ENCODE results near the gene OTOS.

Gene OTOS

DNA sequence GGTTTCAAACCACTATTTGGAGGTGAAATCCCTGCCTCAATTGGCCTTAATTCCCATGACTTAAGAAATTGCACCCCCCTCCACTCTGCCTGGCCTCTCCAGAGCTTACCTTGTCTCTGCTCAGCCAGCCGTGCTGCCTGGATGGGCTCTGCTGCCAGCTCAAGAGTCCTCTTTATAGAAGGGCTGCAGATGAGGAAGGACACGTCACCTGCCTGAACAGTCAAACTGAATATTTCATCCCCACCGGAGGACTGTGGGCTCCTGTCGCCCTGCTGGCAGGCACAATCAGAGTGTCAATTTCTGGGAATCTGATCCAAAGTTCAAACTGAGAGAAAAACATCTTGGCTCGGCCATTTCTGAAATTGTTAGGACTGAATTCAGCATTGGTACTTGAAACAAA lies at the start of gene OTOS:
OTOS (minus strand) TSS at position 148 of the 400 bp plus-strand sequence. CDS start 332 bp downstream, outside the sequence.
- DNase-seq (ENCODE audit: low spot score): no peak
- Histone ChIP-seq H3K4me3 (no peak within 1 kb of the TSS), H3K27ac (no peak within 1 kb of the TSS)
- TF ChIP-seq, protein P1, sequence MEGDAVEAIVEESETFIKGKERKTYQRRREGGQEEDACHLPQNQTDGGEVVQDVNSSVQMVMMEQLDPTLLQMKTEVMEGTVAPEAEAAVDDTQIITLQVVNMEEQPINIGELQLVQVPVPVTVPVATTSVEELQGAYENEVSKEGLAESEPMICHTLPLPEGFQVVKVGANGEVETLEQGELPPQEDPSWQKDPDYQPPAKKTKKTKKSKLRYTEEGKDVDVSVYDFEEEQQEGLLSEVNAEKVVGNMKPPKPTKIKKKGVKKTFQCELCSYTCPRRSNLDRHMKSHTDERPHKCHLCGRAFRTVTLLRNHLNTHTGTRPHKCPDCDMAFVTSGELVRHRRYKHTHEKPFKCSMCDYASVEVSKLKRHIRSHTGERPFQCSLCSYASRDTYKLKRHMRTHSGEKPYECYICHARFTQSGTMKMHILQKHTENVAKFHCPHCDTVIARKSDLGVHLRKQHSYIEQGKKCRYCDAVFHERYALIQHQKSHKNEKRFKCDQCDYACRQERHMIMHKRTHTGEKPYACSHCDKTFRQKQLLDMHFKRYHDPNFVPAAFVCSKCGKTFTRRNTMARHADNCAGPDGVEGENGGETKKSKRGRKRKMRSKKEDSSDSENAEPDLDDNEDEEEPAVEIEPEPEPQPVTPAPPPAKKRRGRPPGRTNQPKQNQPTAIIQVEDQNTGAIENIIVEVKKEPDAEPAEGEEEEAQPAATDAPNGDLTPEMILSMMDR (IDR thresholded peaks at IDR 0.05): no peak

DNA sequence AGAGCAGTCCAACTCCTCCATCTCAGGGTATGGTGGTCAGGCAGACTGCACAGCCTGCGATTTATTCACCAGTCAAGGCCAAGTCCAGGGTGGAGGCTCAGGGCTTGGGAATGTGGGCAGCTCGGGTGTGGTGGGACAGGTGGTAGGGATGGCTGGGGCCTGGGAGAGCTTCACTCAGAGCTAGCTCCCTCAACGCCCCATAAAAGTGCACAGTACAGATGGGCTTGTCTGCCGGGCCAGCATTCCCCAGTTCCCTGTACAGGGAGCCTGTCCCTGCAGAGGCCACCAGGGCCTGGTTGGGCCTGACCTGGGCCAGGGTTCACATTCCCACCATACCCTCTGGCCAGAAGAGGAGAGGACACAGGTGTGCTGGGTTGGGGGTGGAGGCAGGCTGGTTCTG lies 49.2 kb upstream of the OTOS start:
- TF ChIP-seq, protein P1 (IDR thresholded peaks at IDR 0.05): no peak
- H3K27ac ChIP-seq: no peak overlapping the region
- no peak for DNase-seq (ENCODE audit: low spot score)
- no peak overlapping the region for H3K4me3 ChIP-seq

DNA sequence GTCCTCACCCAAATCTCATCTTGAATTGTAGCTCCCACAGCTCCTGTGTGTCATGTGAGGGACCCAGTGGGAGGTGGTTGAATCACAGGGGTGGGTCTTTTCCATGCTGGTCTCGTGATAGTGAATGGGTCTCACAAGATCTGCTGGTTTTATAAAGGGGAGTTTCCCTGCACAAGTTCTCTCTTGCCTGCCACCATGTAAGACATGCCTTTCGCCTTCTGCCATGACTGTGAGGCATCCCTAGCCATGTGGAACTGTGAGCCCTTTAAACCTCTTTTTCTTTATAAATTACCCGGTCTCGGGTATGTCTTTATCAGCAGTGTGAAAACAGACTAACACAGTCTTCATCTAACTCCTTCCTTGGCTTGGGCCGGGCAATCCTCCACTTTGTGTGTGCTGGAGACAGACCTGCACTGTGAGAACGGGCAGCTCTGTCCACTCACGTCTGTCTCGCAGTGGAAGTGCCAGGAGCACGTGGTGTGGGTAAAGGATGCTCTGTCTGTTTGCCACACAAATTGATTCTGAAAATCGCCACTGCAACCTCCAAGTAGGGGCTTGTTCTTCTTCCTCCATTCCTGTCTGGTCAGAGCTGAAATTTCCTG lies 47.6 kb upstream of the OTOS start:
- TF ChIP-seq, protein P1 (IDR thresholded peaks at IDR 0.05): no peak
- no peak for DNase-seq (ENCODE audit: low spot score)
- Histone ChIP-seq H3K27ac (no peak overlapping the region), H3K4me3 (no peak overlapping the region)

DNA sequence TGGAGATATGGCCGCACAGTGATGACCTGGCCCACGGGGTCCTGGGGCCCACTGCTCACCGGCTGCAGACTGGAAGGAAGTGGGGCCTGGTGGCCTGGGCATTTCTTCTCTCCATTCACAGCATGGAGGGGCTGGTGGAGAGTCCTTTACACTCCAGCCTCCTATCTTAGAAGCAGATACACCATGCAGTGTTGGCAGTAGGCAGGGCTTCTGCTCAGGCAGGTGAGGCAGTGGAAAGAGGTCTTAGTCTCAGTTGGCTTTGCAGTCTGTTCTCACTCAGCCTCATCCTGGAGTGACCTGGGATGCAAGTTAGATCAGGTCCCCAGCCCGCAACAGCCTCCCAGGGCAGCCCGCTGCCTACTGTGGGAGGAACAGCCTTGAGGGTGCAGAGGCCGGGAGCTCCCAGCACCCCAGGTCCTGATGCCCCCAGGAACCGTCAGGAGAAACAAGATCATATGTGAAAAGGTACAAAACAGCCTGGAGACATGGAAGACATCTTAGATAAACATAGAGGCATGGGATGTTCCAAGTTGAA lies 45.8 kb upstream of the OTOS start:
- Histone ChIP-seq H3K27ac (no peak overlapping the region), H3K4me3 (no peak overlapping the region)
- DNase-seq (ENCODE audit: low spot score): no peak
- TF ChIP-seq, protein P1 (IDR thresholded peaks at IDR 0.05): no peak

DNA sequence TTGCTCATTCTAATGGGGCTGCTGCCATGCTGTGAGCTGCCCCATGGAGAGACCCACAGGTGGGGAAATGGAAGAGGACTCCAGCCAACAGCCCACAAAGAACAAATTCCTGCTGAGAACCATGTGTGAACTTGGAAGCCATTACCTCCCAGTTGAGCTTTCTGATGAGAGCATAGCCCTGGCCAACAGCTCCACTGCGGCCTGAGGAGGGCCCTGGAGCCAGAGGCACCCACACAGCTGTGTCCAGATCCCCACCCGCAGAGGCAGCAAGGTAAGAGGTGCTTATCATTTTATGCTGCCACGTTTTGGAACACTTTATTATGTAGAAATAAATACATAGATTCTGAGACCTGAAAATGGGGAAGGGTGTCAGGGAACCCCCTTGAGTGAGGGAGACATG lies 44.2 kb upstream of the OTOS start:
- DNase-seq (ENCODE audit: low spot score): no peak
- Histone ChIP-seq H3K27ac (no peak overlapping the region), H3K4me3 (no peak overlapping the region)
- TF ChIP-seq, protein P1 (IDR thresholded peaks at IDR 0.05): no peak

DNA sequence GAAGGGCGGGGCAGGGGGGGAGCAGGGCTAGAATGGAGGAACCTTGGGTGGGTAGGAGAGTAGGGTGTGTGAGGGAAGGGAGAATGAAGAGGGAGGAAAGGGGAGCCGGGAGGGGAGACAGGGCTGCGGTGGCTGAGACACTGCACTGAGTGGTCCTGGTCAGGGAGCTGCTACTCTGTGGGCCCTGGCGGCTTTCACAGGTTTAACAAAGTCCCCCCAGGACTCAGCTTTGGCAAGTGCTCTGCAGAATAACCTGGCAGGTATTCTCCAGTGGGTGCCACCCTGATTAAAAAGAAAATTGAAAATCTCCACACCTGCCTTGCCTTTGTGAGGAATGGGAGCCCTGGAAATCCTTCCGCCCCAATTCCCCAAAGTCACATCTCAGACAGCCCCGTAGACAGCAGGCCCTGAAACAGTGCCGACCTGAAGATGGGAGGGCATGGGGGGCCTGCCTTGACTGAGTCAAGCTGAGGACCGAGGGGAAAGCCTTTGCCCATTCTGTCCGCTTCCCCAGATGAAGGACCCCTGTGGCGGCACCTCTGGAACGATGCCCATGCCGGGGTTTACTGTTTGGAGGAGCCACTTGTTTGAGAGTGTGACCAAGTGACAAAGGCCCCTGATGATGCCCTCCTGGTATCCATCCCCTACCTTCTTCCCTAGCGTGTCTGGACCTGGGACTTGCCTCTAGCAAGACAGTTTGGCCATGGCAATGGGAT lies 43.6 kb upstream of the OTOS start:
- TF ChIP-seq, protein P1 (IDR thresholded peaks at IDR 0.05): no peak
- Histone ChIP-seq H3K27ac (no peak overlapping the region), H3K4me3 (no peak overlapping the region)
- DNase-seq (ENCODE audit: low spot score): no peak

Data from coronary artery (tissue), 2 donors.